GM23338 (cell line): ENCODE data around the gene ZGLP1. TPM values are rescaled to one million over a fixed set of nuclear protein-coding genes. Genes with fewer than 3 reads are reported as not detected.

Experiments used
- ATAC-seq: fragments of 200-7000 bp; cut with Tn5 transposase; 3 replicates; pipeline ENCODE4 v1.9.1; 2020
- DNase-seq: peaks from one replicate; pipeline ENCODE4 v3.0.0-alpha.2; 2015; ENCODE audit warnings: low spot score
- H2AFZ ChIP-seq: fragments of 200-600 bp; sonication (generic); 2 replicates; pipeline ENCODE4 v1.8.0; 2016; ENCODE audit warnings: antibody characterized with exemption, mild to moderate bottlenecking, moderate library complexity
- H3F3A ChIP-seq: fragments of 200-600 bp; sonication (generic); replicated peaks from 2 replicates; pipeline ENCODE4 v1.8.0; 2017; ENCODE audit warnings: antibody characterized with exemption, mixed run types, low read depth
- H3K27ac ChIP-seq: fragments of 200-600 bp; sonication (generic); 2 replicates; pipeline ENCODE4 v1.6.1; 2016; ENCODE audit warnings: low read depth
- H3K27me3 ChIP-seq: fragments of 200-600 bp; sonication (generic); 2 replicates; pipeline ENCODE4 v1.8.0; 2016; ENCODE audit warnings: mild to moderate bottlenecking, mixed run types, moderate library complexity; ENCODE audit not compliant: insufficient read depth
- H3K36me3 ChIP-seq: fragments of 200-600 bp; sonication (generic); 2 replicates; pipeline ENCODE4 v1.8.0; 2016; ENCODE audit warnings: mild to moderate bottlenecking; ENCODE audit not compliant: insufficient read depth
- H3K4me1 ChIP-seq: fragments of 200-600 bp; sonication (generic); 2 replicates; pipeline ENCODE4 v1.8.0; 2016; ENCODE audit warnings: mild to moderate bottlenecking, moderate library complexity; ENCODE audit not compliant: insufficient read depth
- H3K4me2 ChIP-seq: fragments of 200-600 bp; sonication (generic); 2 replicates; pipeline ENCODE4 v1.7.1; 2017; ENCODE audit warnings: mixed run types
- H3K4me3 ChIP-seq: fragments of 200-600 bp; sonication (generic); 2 replicates; pipeline ENCODE4 v1.6.1; 2016; ENCODE audit warnings: mixed run types
- H3K79me2 ChIP-seq: fragments of 200-600 bp; sonication (generic); replicated peaks from 2 replicates; pipeline ENCODE4 v1.8.0; 2017; ENCODE audit warnings: mild to moderate bottlenecking; ENCODE audit not compliant: insufficient read depth
- H3K9me2 ChIP-seq: fragments of 200-600 bp; sonication (generic); 2 replicates; pipeline ENCODE4 v1.8.0; 2017; ENCODE audit not compliant: insufficient read depth
- H4K20me1 ChIP-seq: fragments of 200-600 bp; sonication (generic); replicated peaks from 2 replicates; pipeline ENCODE4 v1.8.0; 2017; ENCODE audit warnings: mild to moderate bottlenecking; ENCODE audit not compliant: insufficient read depth
- H3K27ac Mint-ChIP-seq: 2 replicates; pipeline ENCODE4 v1.8.0; 2020; ENCODE audit warnings: inconsistent platforms, mild to moderate bottlenecking, moderate library complexity, mixed read lengths
- H3K27me3 Mint-ChIP-seq: 3 replicates; pipeline ENCODE4 v1.8.0; 2022; ENCODE audit warnings: low read depth, mild to moderate bottlenecking, moderate library complexity, mixed read lengths, inconsistent platforms; ENCODE audit not compliant: insufficient read depth, poor library complexity
- H3K36me3 Mint-ChIP-seq: 3 replicates; pipeline ENCODE4 v1.8.0; 2021; ENCODE audit warnings: low read depth, mild to moderate bottlenecking, inconsistent platforms, moderate library complexity, mixed read lengths
- H3K4me1 Mint-ChIP-seq: 3 replicates; pipeline ENCODE4 v1.8.0; 2020; ENCODE audit warnings: mild to moderate bottlenecking, inconsistent platforms, mixed read lengths
- H3K4me3 Mint-ChIP-seq: 3 replicates; pipeline ENCODE4 v1.8.0; 2021; ENCODE audit warnings: moderate library complexity, mild to moderate bottlenecking, inconsistent platforms, mixed read lengths
- H3K9me3 Mint-ChIP-seq: 3 replicates; pipeline ENCODE4 v1.8.0; 2020; ENCODE audit warnings: moderate library complexity, mild to moderate bottlenecking, inconsistent platforms, mixed read lengths
- CREB1 ChIP-seq: fragments of 250-450 bp; sonication (Bioruptor Pico); IDR thresholded peaks from 2 replicates; pipeline ENCODE4 v1.5.0; 2020; ENCODE audit warnings: low read depth, mild to moderate bottlenecking, moderate library complexity
- ETS1 ChIP-seq: IDR thresholded peaks from 2 replicates; pipeline ENCODE4 v1.6.1; 2016; ENCODE audit warnings: antibody characterized with exemption
- EZH2 ChIP-seq: fragments of 200-600 bp; sonication (generic); IDR thresholded peaks from one replicate; pipeline ENCODE4 v1.8.0; 2017; ENCODE audit warnings: antibody characterized with exemption, mild to moderate bottlenecking, low read depth; ENCODE audit not compliant: unreplicated experiment
- EZH2phosphoT487 ChIP-seq: fragments of 200-600 bp; sonication (generic); IDR thresholded peaks from one replicate; pipeline ENCODE4 v1.8.1; 2018; ENCODE audit warnings: antibody characterized with exemption; ENCODE audit not compliant: unreplicated experiment
- JUNB ChIP-seq: IDR thresholded peaks from one replicate; pipeline ENCODE4 v1.6.1; 2016; ENCODE audit warnings: antibody characterized with exemption; ENCODE audit not compliant: unreplicated experiment
- NANOG ChIP-seq: IDR thresholded peaks from 2 replicates; pipeline ENCODE4 v1.6.1; 2016; ENCODE audit warnings: antibody characterized with exemption, borderline replicate concordance
- POLR2AphosphoS5 ChIP-seq: IDR thresholded peaks from 2 replicates; pipeline ENCODE4 v1.6.1; 2016; ENCODE audit warnings: antibody characterized with exemption, low read depth
- STAT1 ChIP-seq: IDR thresholded peaks from one replicate; pipeline ENCODE4 v1.6.1; 2016; ENCODE audit warnings: antibody characterized with exemption; ENCODE audit not compliant: unreplicated experiment
- ZNF114 ChIP-seq: fragments of 250-450 bp; sonication (Bioruptor Pico); IDR thresholded peaks from 2 replicates; pipeline ENCODE4 v1.5.0; 2020; ENCODE audit warnings: mild to moderate bottlenecking, moderate library complexity
- ZNF331 ChIP-seq: fragments of 250-450 bp; sonication (Bioruptor Pico); IDR thresholded peaks from 2 replicates; pipeline ENCODE4 v1.5.0; 2020; ENCODE audit warnings: low read depth, mild to moderate bottlenecking, moderate library complexity
- ZNF462 ChIP-seq: fragments of 250-450 bp; sonication (Bioruptor Pico); IDR thresholded peaks from 2 replicates; pipeline ENCODE4 v1.5.0; 2020; ENCODE audit warnings: mild to moderate bottlenecking, moderate library complexity
- polyA plus RNA-seq: library from polyadenylated mRNA; unstranded; fragments of >200 nt; fragmentation: Nextera tagmentation; extraction: Ambion mirVana; gene quantifications from 2 replicates; pipeline ENCODE4 v1.2.1, GENCODE V29; 2016
- total RNA-seq: library from RNA; depleted of rRNA; stranded (reverse); fragments of >200 nt; shearing (Covaris generic); gene quantifications from 2 replicates; pipeline ENCODE4 v1.2.3, GENCODE V29; 2014
- TF ChIP-seq, protein P1 (sequence below), 2 experiments: fragments of 200-600 bp in 1 of 2; sonication (generic) in 1 of 2; conservative IDR thresholded peaks; 2 replicates each; pipeline versions ENCODE4 v1.5.1 to v1.6.1; 2016 to 2017; ENCODE audit warnings: antibody characterized with exemption in 2 of 2, low read depth in 2 of 2, mild to moderate bottlenecking in 2 of 2, moderate library complexity in 1 of 2
- TF ChIP-seq, protein P2 (sequence below): IDR thresholded peaks from one replicate; pipeline ENCODE4 v1.6.1; 2018; ENCODE audit warnings: antibody characterized with exemption; ENCODE audit not compliant: unreplicated experiment

The ZGLP1 gene
- total and polyA plus RNA-seq, 2 experiments from 2014 or later = 1.5 to 5.3 TPM

DNA sequence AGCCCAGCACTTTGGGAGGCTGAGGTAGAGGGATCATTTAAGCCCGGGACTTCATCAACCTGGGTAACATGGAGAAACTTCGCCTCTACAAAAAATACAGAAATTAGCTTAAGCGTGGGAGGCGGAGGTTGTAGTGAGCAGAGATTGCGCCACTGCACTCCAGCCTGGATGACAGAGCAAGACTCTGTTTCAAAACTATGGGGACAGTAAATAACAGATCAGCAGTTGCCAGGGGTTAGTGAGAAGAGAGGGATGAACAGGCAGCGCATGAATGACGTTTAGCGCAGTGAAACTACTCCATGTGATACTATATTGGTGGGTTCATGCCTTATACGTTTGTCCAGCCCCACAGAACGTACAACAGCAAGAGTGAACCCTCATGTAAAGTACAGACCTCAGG lies 36.9 kb upstream of the ZGLP1 start:
- H3K27ac Mint-ChIP-seq = no peak overlapping the region
- Histone ChIP-seq H3K79me2 (no peaks in the 10 kb centered on the region), H3K4me3 (no peak overlapping the region), H3K4me1 (no peaks in the 10 kb centered on the region), H3K27ac (no peak overlapping the region), H4K20me1 (no peaks in the 10 kb centered on the region), H2AFZ (no peak overlapping the region), H3K27me3 (no peaks in the 10 kb centered on the region), H3K36me3 (no peaks in the 10 kb centered on the region), H3F3A (no peaks in the 10 kb centered on the region), H3K4me2 (no peak overlapping the region), H3K9me2 (no peaks in the 10 kb centered on the region)
- no peaks in the 10 kb centered on the region; the same call in 2 of the 3 replicates for H3K9me3 Mint-ChIP-seq
- H3K27me3 Mint-ChIP-seq = peaks cover 9% of the 10 kb centered on the region
- DNase-seq = no peak
- no peak overlapping the region for H3K4me3 Mint-ChIP-seq
- H3K4me1 Mint-ChIP-seq = no peaks in the 10 kb centered on the region
- TF ChIP-seq CREB1 (CRISPR knock-in tag) (no peak), STAT1 (no peak), ZNF114 (no peak), POLR2AphosphoS5 (no peak), EZH2phosphoT487 (no peak), JUNB (no peak), ZNF462 (CRISPR knock-in tag) (no peak), ZNF331 (CRISPR knock-in tag) (no peak), NANOG (no peak), ETS1 (no peak), EZH2 (no peak)
- TF ChIP-seq, protein P1, sequence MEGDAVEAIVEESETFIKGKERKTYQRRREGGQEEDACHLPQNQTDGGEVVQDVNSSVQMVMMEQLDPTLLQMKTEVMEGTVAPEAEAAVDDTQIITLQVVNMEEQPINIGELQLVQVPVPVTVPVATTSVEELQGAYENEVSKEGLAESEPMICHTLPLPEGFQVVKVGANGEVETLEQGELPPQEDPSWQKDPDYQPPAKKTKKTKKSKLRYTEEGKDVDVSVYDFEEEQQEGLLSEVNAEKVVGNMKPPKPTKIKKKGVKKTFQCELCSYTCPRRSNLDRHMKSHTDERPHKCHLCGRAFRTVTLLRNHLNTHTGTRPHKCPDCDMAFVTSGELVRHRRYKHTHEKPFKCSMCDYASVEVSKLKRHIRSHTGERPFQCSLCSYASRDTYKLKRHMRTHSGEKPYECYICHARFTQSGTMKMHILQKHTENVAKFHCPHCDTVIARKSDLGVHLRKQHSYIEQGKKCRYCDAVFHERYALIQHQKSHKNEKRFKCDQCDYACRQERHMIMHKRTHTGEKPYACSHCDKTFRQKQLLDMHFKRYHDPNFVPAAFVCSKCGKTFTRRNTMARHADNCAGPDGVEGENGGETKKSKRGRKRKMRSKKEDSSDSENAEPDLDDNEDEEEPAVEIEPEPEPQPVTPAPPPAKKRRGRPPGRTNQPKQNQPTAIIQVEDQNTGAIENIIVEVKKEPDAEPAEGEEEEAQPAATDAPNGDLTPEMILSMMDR (conservative IDR thresholded peaks at IDR 0.05; ENCODE audit: low read depth in 2 of 2) = no peak
- TF ChIP-seq, protein P2, sequence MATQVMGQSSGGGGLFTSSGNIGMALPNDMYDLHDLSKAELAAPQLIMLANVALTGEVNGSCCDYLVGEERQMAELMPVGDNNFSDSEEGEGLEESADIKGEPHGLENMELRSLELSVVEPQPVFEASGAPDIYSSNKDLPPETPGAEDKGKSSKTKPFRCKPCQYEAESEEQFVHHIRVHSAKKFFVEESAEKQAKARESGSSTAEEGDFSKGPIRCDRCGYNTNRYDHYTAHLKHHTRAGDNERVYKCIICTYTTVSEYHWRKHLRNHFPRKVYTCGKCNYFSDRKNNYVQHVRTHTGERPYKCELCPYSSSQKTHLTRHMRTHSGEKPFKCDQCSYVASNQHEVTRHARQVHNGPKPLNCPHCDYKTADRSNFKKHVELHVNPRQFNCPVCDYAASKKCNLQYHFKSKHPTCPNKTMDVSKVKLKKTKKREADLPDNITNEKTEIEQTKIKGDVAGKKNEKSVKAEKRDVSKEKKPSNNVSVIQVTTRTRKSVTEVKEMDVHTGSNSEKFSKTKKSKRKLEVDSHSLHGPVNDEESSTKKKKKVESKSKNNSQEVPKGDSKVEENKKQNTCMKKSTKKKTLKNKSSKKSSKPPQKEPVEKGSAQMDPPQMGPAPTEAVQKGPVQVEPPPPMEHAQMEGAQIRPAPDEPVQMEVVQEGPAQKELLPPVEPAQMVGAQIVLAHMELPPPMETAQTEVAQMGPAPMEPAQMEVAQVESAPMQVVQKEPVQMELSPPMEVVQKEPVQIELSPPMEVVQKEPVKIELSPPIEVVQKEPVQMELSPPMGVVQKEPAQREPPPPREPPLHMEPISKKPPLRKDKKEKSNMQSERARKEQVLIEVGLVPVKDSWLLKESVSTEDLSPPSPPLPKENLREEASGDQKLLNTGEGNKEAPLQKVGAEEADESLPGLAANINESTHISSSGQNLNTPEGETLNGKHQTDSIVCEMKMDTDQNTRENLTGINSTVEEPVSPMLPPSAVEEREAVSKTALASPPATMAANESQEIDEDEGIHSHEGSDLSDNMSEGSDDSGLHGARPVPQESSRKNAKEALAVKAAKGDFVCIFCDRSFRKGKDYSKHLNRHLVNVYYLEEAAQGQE = no peak
- H3K36me3 Mint-ChIP-seq = 0 out of 3 replicates have a peak, but pooled peaks cover 4% of the 10 kb centered on the region
- no peak for ATAC-seq
